ENCODE measurements around the gene ST8SIA1. TPM values are rescaled to one million over a fixed set of nuclear protein-coding genes. Genes with fewer than 3 reads are reported as not detected.

Gene ST8SIA1
- total and polyA plus RNA-seq, 2 of the 4 experiments (the other 2 are of a cell fraction): not detected

DNA sequence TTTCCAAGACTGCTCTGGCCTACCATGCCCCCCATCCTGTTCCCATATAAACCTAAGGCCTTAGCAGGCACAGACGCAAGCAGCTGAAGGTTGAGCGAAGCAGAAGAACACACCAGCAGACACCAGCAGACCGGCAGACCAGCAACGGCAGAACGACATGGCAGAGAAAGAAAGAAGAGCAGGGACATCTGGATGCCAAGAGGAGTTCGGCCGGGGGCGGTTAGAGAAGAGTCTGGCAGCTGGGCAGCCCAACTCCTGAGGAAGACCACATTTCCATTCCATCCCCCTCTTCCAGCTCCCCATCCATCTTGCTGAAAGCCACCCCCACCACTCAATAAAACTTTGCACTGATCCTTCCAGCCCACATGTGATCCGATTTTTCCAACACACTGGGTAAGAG lies 5.2 kb upstream of the ST8SIA1 start:
- no CpG with 5 or more reads among the region's 9 CpGs for WGBS, 2 experiments (ENCODE audit: extremely low coverage in 2 of 2, insufficient read length in 1 of 2)
- CTCF ChIA-PET: no interaction called here
- H3K4me2 ChIP-seq (ENCODE audit: low read depth, low read length): no peak overlapping the region
- no peak overlapping the region for H3K4ac ChIP-seq (ENCODE audit: low read depth, low read length)
- no peak overlapping the region for H3K27ac ChIP-seq (ENCODE audit: insufficient read depth, low read length)
- no peak overlapping the region for H2BK20ac ChIP-seq (ENCODE audit: low read depth, low read length)
- no peak overlapping the region for H2AK9ac ChIP-seq (replicated peaks; ENCODE audit: low read depth, low read length, poor library complexity)
- BruUV-seq (replicated peaks): no TSS peak
- in situ Hi-C loops (cut with MboI; ENCODE audit: low sequenced_read_pairs): loop anchor here (5.0 kb wide), 2 partner anchors 98 to 257 kb away; no protein-coding TSS in a partner anchor
- DNase-seq (no peak), ATAC-seq (ENCODE audit: low read depth) (no peak)
- no peak overlapping the region for H3K56ac ChIP-seq (ENCODE audit: extremely low read depth, insufficient read depth, low read length)
- no peaks in the 10 kb centered on the region for H3K9me3 ChIP-seq (ENCODE audit: control insufficient read depth, insufficient read depth, low read length)
- H3K9me1 ChIP-seq (ENCODE audit: insufficient read depth, low read length): no peaks in the 10 kb centered on the region
- intact Hi-C loops (cut with micrococcal nuclease): loop anchor here (5.0 kb wide), 1 partner anchor 347 kb away; no protein-coding TSS in a partner anchor
- no peak overlapping the region for H3K14ac ChIP-seq (replicated peaks; ENCODE audit: low read depth, low read length)
- H3K4me3 ChIP-seq (ENCODE audit: insufficient read depth, low read depth, low read length): no peak overlapping the region
- H4K8ac ChIP-seq (ENCODE audit: low read depth in 2 of 2, low read length in 2 of 2): no peak overlapping the region
- no peaks in the 10 kb centered on the region for H3K4me1 ChIP-seq (ENCODE audit: control insufficient read depth, insufficient read depth, low read length)
- POLR2A ChIA-PET (ENCODE audit: unreplicated experiment): no interaction called here
- H4K5ac ChIP-seq (ENCODE audit: low read depth, low read length): no peak overlapping the region
- H2BK120ac ChIP-seq (ENCODE audit: low read depth, low read length): no peak overlapping the region
- dilution Hi-C loops (cut with HindIII; ENCODE audit: low sequenced_read_pairs, unreplicated experiment): no loop called here
- peaks cover 4% of the 10 kb centered on the region for H3K27me3 ChIP-seq (ENCODE audit: control insufficient read depth, insufficient read depth, low read length)
- no peak for TF ChIP-seq SMC3 (IDR thresholded peaks at IDR 0.05; ENCODE audit: low read depth, low read length)
- no peak for TF ChIP-seq RAD21 (IDR thresholded peaks at IDR 0.05; ENCODE audit: low read length)
- TF ChIP-seq MXI1 (IDR thresholded peaks at IDR 0.05; ENCODE audit: borderline replicate concordance, low read depth, low read length): no peak
- TF ChIP-seq BHLHE40 (IDR thresholded peaks at IDR 0.05; ENCODE audit: low read depth, low read length): no peak
- no peak for TF ChIP-seq RCOR1 (IDR thresholded peaks at IDR 0.05; ENCODE audit: insufficient replicate concordance, low read length)
- TF ChIP-seq CHD1 (IDR thresholded peaks at IDR 0.05; ENCODE audit: low read depth, low read length): no peak
- no peak for TF ChIP-seq NFE2L2 (IDR thresholded peaks at IDR 0.05; ENCODE audit: low read depth, low read length)
- no peak for TF ChIP-seq POLR2A (IDR thresholded peaks at IDR 0.05; ENCODE audit: low read depth, low read length)
- TF ChIP-seq, protein P1, sequence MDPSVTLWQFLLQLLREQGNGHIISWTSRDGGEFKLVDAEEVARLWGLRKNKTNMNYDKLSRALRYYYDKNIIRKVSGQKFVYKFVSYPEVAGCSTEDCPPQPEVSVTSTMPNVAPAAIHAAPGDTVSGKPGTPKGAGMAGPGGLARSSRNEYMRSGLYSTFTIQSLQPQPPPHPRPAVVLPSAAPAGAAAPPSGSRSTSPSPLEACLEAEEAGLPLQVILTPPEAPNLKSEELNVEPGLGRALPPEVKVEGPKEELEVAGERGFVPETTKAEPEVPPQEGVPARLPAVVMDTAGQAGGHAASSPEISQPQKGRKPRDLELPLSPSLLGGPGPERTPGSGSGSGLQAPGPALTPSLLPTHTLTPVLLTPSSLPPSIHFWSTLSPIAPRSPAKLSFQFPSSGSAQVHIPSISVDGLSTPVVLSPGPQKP (IDR thresholded peaks at IDR 0.05; ENCODE audit: borderline replicate concordance, low read depth, low read length): no peak
- TF ChIP-seq, protein P2, sequence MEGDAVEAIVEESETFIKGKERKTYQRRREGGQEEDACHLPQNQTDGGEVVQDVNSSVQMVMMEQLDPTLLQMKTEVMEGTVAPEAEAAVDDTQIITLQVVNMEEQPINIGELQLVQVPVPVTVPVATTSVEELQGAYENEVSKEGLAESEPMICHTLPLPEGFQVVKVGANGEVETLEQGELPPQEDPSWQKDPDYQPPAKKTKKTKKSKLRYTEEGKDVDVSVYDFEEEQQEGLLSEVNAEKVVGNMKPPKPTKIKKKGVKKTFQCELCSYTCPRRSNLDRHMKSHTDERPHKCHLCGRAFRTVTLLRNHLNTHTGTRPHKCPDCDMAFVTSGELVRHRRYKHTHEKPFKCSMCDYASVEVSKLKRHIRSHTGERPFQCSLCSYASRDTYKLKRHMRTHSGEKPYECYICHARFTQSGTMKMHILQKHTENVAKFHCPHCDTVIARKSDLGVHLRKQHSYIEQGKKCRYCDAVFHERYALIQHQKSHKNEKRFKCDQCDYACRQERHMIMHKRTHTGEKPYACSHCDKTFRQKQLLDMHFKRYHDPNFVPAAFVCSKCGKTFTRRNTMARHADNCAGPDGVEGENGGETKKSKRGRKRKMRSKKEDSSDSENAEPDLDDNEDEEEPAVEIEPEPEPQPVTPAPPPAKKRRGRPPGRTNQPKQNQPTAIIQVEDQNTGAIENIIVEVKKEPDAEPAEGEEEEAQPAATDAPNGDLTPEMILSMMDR (conservative IDR thresholded peaks at IDR 0.05; ENCODE audit: low read depth, low read length): no peak
- TF ChIP-seq, protein P3, sequence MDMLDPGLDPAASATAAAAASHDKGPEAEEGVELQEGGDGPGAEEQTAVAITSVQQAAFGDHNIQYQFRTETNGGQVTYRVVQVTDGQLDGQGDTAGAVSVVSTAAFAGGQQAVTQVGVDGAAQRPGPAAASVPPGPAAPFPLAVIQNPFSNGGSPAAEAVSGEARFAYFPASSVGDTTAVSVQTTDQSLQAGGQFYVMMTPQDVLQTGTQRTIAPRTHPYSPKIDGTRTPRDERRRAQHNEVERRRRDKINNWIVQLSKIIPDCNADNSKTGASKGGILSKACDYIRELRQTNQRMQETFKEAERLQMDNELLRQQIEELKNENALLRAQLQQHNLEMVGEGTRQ (IDR thresholded peaks at IDR 0.05; ENCODE audit: low read depth, low read length): no peak
- no peak for TF ChIP-seq MAZ (IDR thresholded peaks at IDR 0.05; ENCODE audit: borderline replicate concordance, low read depth, low read length)
- TF ChIP-seq CEBPB (IDR thresholded peaks at IDR 0.05; ENCODE audit: low read depth, low read length): no peak
- TF ChIP-seq RFX5 (IDR thresholded peaks at IDR 0.05; ENCODE audit: low read depth, low read length): no peak
- no peak for TF ChIP-seq FOS (IDR thresholded peaks at IDR 0.05; ENCODE audit: low read depth, low read length)
- no peak for TF ChIP-seq MAFK (IDR thresholded peaks at IDR 0.05; ENCODE audit: low read depth, low read length)
- H4K91ac ChIP-seq (ENCODE audit: insufficient read depth, low read depth, low read length): no peak overlapping the region
- H4K20me1 ChIP-seq (ENCODE audit: insufficient read depth, low read length): no peaks in the 10 kb centered on the region
- H3K9ac ChIP-seq (ENCODE audit: low read depth, low read length): no peak overlapping the region
- H2BK5ac ChIP-seq (ENCODE audit: low read depth, low read length, poor library complexity, severe bottlenecking): no peak overlapping the region
- no peaks in the 10 kb centered on the region for H3K36me3 ChIP-seq (ENCODE audit: control insufficient read depth, insufficient read depth, low read length)
- H2BK15ac ChIP-seq (ENCODE audit: low read depth, low read length): no peak overlapping the region
- no peak overlapping the region for H3K18ac ChIP-seq (ENCODE audit: low read depth, low read length)
- H2AK5ac ChIP-seq (ENCODE audit: low read depth, low read length): no peak overlapping the region
- H2AFZ ChIP-seq (replicated peaks; ENCODE audit: low read length, poor library complexity): no peak overlapping the region
- H3K79me1 ChIP-seq (ENCODE audit: low read depth in 1 of 2, low read length in 2 of 2): no peaks in the 10 kb centered on the region
- H3K23ac ChIP-seq (ENCODE audit: low read depth, low read length): no peak overlapping the region
